Kidney (tissue), 14 donors: ENCODE measurements around the gene ATP2C2. TPM values are rescaled to one million over a fixed set of nuclear protein-coding genes. Genes with fewer than 3 reads are reported as not detected.
A peak's percentile ranks its signal among the peaks of the same experiment; 100 is the strongest.

Experiments
- DNase-seq, 5 donors: peaks; one replicate each; pipeline ENCODE4 v3.0.0-alpha.2; 2013 to 2020
- FAIRE-seq: peaks from 2 replicates; lab custom pipeline; 2012; peaks lifted over from hg19 to GRCh38; lab: Jason Lieb, UNC
- H3K27ac ChIP-seq, 2 donors: one replicate each; pipeline ENCODE4 v1.7.0; 2013; ENCODE audit warnings: low read depth in 2 of 2, low read length in 2 of 2, inconsistent platforms in 1 of 2
- H3K27me3 ChIP-seq: one replicate; pipeline ENCODE4 v1.7.1; 2013; ENCODE audit warnings: low read length, inconsistent platforms; ENCODE audit not compliant: control insufficient read depth, insufficient read depth
- H3K36me3 ChIP-seq, 3 donors: one replicate each; pipeline versions ENCODE4 v1.7.0 to v1.7.1; 2013; ENCODE audit warnings: low read length in 3 of 3, control low read depth in 1 of 3, inconsistent platforms in 1 of 3; ENCODE audit not compliant: insufficient read depth in 3 of 3, control insufficient read depth in 2 of 3
- H3K4me1 ChIP-seq, 3 donors: one replicate each; pipeline versions ENCODE4 v1.7.0 to v1.7.1; 2013; ENCODE audit warnings: low read length in 3 of 3, inconsistent platforms in 1 of 3, low read depth in 1 of 3; ENCODE audit not compliant: control insufficient read depth in 2 of 3, insufficient read depth in 2 of 3
- H3K4me3 ChIP-seq, 3 donors: one replicate each; pipeline versions ENCODE4 v1.7.0 to v1.8.1; 2013; ENCODE audit warnings: low read length in 3 of 3, control low read depth in 1 of 3, inconsistent platforms in 1 of 3
- H3K9ac ChIP-seq, 3 donors: one replicate each; pipeline versions ENCODE4 v1.7.0 to v1.7.1; 2013; ENCODE audit warnings: low read length in 3 of 3, control low read depth in 1 of 3, inconsistent platforms in 1 of 3
- H3K9me3 ChIP-seq, 3 donors: one replicate each; pipeline versions ENCODE4 v1.7.0 to v1.7.1; 2013; ENCODE audit warnings: low read length in 3 of 3, control low read depth in 1 of 3, inconsistent platforms in 1 of 3; ENCODE audit not compliant: control insufficient read depth in 2 of 3, insufficient read depth in 1 of 3
- CTCF ChIP-seq: IDR thresholded peaks from 3 replicates; pipeline ENCODE4 v1.5.1; 2012; ENCODE audit warnings: mild to moderate bottlenecking, moderate library complexity, borderline replicate concordance; ENCODE audit not compliant: insufficient read depth; ENCODE audit errors: extremely low read depth
- intact Hi-C: fragments of 100-400 bp; cut with DNase I; formaldehyde crosslinking; loops from one replicate; pipeline ENCODE4 v1.11.1; 2022
- polyA plus RNA-seq: library from polyadenylated mRNA; stranded (reverse); fragments of 350-450 nt; fragmentation: Illumina TruSeq; extraction: RNeasy Lipid Tissue Mini Kit (QIAGEN cat#74804); gene quantifications from one replicate; pipeline ENCODE4 v1.2.3, GENCODE V29; 2014; ENCODE audit warnings: low read depth, low replicate concordance; ENCODE audit not compliant: insufficient read depth
- total RNA-seq: library from RNA; stranded (reverse); fragmentation: NEBNext Ultra II Directional; extraction: Animal tissue kit (Norgen Biotek cat#: 25700); gene quantifications from one replicate; pipeline ENCODE4 v1.2.1, GENCODE V29; 2021
- donor health status: control.
- donor health status: control.
- donor health status: control.
- donor health status: control.
- donor health status: control.
- donor health status: DM: yes; HTN: yes; CAD: no.
- donor health status: Normal renal cell carcinoma (clear cell type).

The ATP2C2 gene
- total and polyA plus RNA-seq, 2 donors from 2014 or later: 2.2 to 2.6 TPM

- FAIRE-seq: no peak
- DNase-seq: peak in 1 of 5 donors; percentile 67
- intact Hi-C loops: no loop called here
These were observed 137.2 kb downstream of the ATP2C2 start for GRCh38 chr16:84505249-84506187.

GRCh38 chr16:84507011-84507982, 139.0 kb downstream of the ATP2C2 start:
- no peak overlapping the region for H3K9ac ChIP-seq
- no peak overlapping the region for H3K4me3 ChIP-seq
- H3K36me3 ChIP-seq: no peaks in the 10 kb centered on the region
- peak in 2 of 5 donors; percentile 34 to 43 for DNase-seq
- no peaks in the 10 kb centered on the region for H3K27me3 ChIP-seq
- no peak for FAIRE-seq
- H3K27ac ChIP-seq: no peak overlapping the region
- TF ChIP-seq CTCF: no peak
- no peaks in the 10 kb centered on the region for H3K9me3 ChIP-seq
- peaks cover 0 to 15% (median 0%) of the 10 kb centered on the region in 3 donors for H3K4me1 ChIP-seq
- intact Hi-C loops: no loop called here

More at GRCh38 chr16:84505249-84506187, 137.2 kb downstream of the ATP2C2 start:
- Histone ChIP-seq H3K4me3 (peak overlapping the region; percentile 31 to 80 (median 43)), H3K9ac (peak overlapping the region in 2 of 3 donors; percentile 37 to 58), H3K36me3 (no peaks in the 10 kb centered on the region), H3K27me3 (no peaks in the 10 kb centered on the region), H3K9me3 (no peaks in the 10 kb centered on the region), H3K4me1 (peaks cover 0 to 13% (median 4%) of the 10 kb centered on the region in 3 donors), H3K27ac (peak overlapping the region; percentile 23 to 81)
- no peak for TF ChIP-seq CTCF

- H3K36me3 ChIP-seq: no peaks in the 10 kb centered on the region
- no peak overlapping the region for H3K9ac ChIP-seq
- H3K9me3 ChIP-seq: no peaks in the 10 kb centered on the region
- H3K4me1 ChIP-seq: peaks cover 0 to 14% (median 0%) of the 10 kb centered on the region in 3 donors
- DNase-seq (no peak), FAIRE-seq (no peak)
- no peak for TF ChIP-seq CTCF
- no peak overlapping the region for H3K27ac ChIP-seq
- intact Hi-C loops: no loop called here
- no peak overlapping the region for H3K4me3 ChIP-seq
- no peaks in the 10 kb centered on the region for H3K27me3 ChIP-seq
These were observed 140.2 kb downstream of the ATP2C2 start for GRCh38 chr16:84508502-84508901.
